BLaER1 treated with 17β-estradiol and CSF1 and Interleukin-3, amounts not matched to agents 10 nM and 100 nM (cell line): ENCODE data around the gene DIPK1A.

Experiments
- H3K27ac ChIP-seq, 11 experiments: shearing (Covaris generic); formaldehyde crosslinking; 2 replicates each; pipeline ENCODE4 v1.8.1; 2022
- H3K27me3 ChIP-seq, 11 experiments: shearing (Covaris generic); formaldehyde crosslinking; 2 replicates each; pipeline ENCODE4 v1.8.1; 2022
- H3K36me3 ChIP-seq, 11 experiments: shearing (Covaris generic); formaldehyde crosslinking; 2 replicates each; pipeline ENCODE4 v1.8.1; 2022
- H3K4me1 ChIP-seq, 10 experiments: shearing (Covaris generic); formaldehyde crosslinking; 2 replicates each; pipeline ENCODE4 v1.8.1; 2022
- H3K4me2 ChIP-seq, 11 experiments: shearing (Covaris generic); formaldehyde crosslinking; 2 replicates each; pipeline ENCODE4 v1.8.1; 2022
- H3K4me3 ChIP-seq, 10 experiments: shearing (Covaris generic); formaldehyde crosslinking; 2 replicates each; pipeline ENCODE4 v1.8.1; 2022
- H3K9ac ChIP-seq, 11 experiments: shearing (Covaris generic); formaldehyde crosslinking; 2 replicates each; pipeline ENCODE4 v1.8.1; 2022
- H3K9me3 ChIP-seq, 11 experiments: shearing (Covaris generic); formaldehyde crosslinking; replicated peaks in 1 of 11; 2 replicates each; pipeline ENCODE4 v1.8.1; 2022
- H4K20me1 ChIP-seq, 11 experiments: shearing (Covaris generic); formaldehyde crosslinking; 2 replicates each; pipeline ENCODE4 v1.8.1; 2022
- Cebpa-rat ChIP-seq, 11 experiments: shearing (Covaris generic); IDR thresholded peaks; 2 replicates each; pipeline ENCODE4 v1.8.1; 2022

The DIPK1A gene

DNA sequence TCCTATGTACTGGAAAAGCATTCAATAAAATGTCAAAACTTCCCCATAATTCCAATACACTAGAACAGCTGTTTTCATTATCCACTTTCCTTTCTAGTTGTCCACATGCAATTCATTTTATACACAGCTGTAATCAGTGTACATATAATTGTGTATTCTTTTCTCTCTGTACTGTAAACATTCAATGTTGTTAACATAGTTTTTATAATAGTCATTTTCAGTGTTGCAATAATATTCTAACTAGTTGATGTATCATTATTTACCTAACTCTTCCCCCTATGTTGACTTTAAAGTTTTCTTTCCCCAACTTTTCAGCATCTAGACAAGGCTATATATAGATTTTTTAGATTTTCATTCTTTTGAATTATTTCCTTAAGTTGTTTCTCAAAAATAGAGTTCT lies 44.4 kb downstream of the DIPK1A start:
- no peak for TF ChIP-seq Cebpa-rat (IDR thresholded peaks at IDR 0.05)
- Histone ChIP-seq H3K4me1 (no peaks in the 10 kb centered on the region), H3K9me3 (peaks cover 0 to 9% (median 0%) of the 10 kb centered on the region in 11 experiments; a peak in 2 of 22 replicates), H3K9ac (no peak overlapping the region), H3K27ac (no peak overlapping the region), H3K4me2 (no peak overlapping the region), H4K20me1 (no peaks in the 10 kb centered on the region), H3K36me3 (no peaks in the 10 kb centered on the region), H3K27me3 (no peaks in the 10 kb centered on the region), H3K4me3 (no peak overlapping the region)

DNA sequence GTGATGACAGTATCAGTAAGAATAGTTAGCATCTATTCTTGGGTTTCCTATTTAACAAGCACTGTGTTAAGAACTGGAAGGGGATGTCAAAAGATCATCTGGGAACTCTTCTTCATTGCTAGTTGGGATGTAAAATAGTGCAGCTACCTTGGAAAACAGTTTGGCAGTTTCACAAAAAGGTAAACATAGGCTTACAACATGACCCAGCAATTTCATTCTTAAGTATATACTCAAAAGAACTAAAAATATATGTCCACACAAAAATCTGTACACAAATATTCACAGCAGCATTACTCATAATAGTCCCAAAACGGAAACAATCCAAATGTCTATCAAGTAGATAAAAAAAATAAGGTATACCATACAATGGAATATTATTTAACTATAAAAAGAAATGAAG lies 45.7 kb downstream of the DIPK1A start:
- H4K20me1 ChIP-seq, result no peaks in the 10 kb centered on the region
- H3K9ac ChIP-seq, result no peak overlapping the region
- H3K4me1 ChIP-seq, result no peaks in the 10 kb centered on the region
- H3K9me3 ChIP-seq, result peaks cover 0 to 5% (median 0%) of the 10 kb centered on the region in 11 experiments; a peak in 2 of 22 replicates
- H3K4me3 ChIP-seq, result no peak overlapping the region
- H3K36me3 ChIP-seq, result no peaks in the 10 kb centered on the region
- H3K27ac ChIP-seq, result no peak overlapping the region
- no peaks in the 10 kb centered on the region for H3K27me3 ChIP-seq
- TF ChIP-seq Cebpa-rat (IDR thresholded peaks at IDR 0.05), result no peak
- H3K4me2 ChIP-seq, result no peak overlapping the region

DNA sequence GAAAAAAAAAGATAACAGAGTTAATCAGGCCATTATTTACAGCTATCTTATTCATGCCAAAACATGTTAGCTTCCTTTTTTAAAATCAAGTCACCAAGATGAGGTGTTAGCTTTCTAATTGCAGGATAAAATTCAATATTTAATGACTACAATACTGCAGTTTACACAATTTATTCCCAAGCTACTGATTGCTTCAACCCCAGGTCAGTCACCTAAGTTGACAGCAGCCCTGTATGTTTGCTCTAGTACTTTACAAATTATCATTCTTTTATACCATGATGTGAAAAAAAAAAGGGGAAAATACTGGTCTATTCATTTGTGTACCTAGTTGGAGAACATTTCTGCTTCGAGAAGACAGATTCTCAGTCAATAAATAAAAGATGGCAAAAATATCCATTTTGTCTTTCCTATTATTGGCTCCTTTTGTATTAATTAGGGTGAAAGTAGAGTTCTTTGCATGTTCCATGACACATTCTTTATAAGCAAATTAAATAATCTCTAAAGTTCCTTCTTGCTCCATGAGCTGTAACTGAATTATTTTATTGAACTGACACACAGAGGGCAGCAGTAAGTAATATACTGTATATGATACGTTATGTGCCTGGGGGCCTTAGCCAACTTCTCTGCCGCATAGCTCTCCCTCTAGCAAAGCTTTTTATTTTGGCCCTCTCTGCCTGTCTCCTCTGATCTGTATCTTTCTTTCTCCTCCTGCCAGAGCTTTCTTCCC lies 48.0 kb downstream of the DIPK1A start:
- H3K4me1 ChIP-seq, result no peaks in the 10 kb centered on the region
- H3K27ac ChIP-seq, result no peak overlapping the region
- H3K4me2 ChIP-seq, result no peak overlapping the region

GRCh38 chr1:92910081-92910480 lies 51.2 kb downstream of the DIPK1A start:
- Histone ChIP-seq H4K20me1 (no peaks in the 10 kb centered on the region), H3K4me3 (no peak overlapping the region), H3K9me3 (peaks cover 6 to 14% (median 10%) of the 10 kb centered on the region in 11 experiments; a peak in 20 of 22 replicates), H3K27me3 (no peaks in the 10 kb centered on the region), H3K9ac (no peak overlapping the region), H3K27ac (no peak overlapping the region), H3K4me2 (no peak overlapping the region), H3K36me3 (0 out of 22 replicates have a peak, but pooled peaks cover 0 to 6% (median 0%) of the 10 kb centered on the region in 11 experiments), H3K4me1 (no peaks in the 10 kb centered on the region)
- no peak for TF ChIP-seq Cebpa-rat (IDR thresholded peaks at IDR 0.05)

More for the DNA sequence above, 48.0 kb downstream of the DIPK1A start:
- no peak overlapping the region for H3K9ac ChIP-seq
- H3K9me3 ChIP-seq, result no peaks in the 10 kb centered on the region
- H3K4me3 ChIP-seq, result no peak overlapping the region
- TF ChIP-seq Cebpa-rat (IDR thresholded peaks at IDR 0.05), result no peak
- no peaks in the 10 kb centered on the region for H3K27me3 ChIP-seq
- H4K20me1 ChIP-seq, result no peaks in the 10 kb centered on the region
- no peaks in the 10 kb centered on the region for H3K36me3 ChIP-seq

GRCh38 chr1:92909321-92909720 lies 51.9 kb downstream of the DIPK1A start:
- Histone ChIP-seq H3K9ac (no peak overlapping the region), H3K4me2 (no peak overlapping the region), H3K36me3 (0 out of 22 replicates have a peak, but pooled peaks cover 0 to 6% (median 0%) of the 10 kb centered on the region in 11 experiments), H3K4me1 (no peaks in the 10 kb centered on the region), H3K9me3 (peaks cover 6 to 14% (median 10%) of the 10 kb centered on the region in 11 experiments; a peak in 20 of 22 replicates), H4K20me1 (no peaks in the 10 kb centered on the region), H3K4me3 (no peak overlapping the region), H3K27me3 (no peaks in the 10 kb centered on the region), H3K27ac (no peak overlapping the region)
- no peak for TF ChIP-seq Cebpa-rat (IDR thresholded peaks at IDR 0.05)

GRCh38 chr1:92907949-92908684 lies 53.1 kb downstream of the DIPK1A start:
- Histone ChIP-seq H3K4me2 (no peak overlapping the region), H3K4me3 (no peak overlapping the region), H3K36me3 (0 out of 22 replicates have a peak, but pooled peaks cover 0 to 6% (median 0%) of the 10 kb centered on the region in 11 experiments), H3K4me1 (no peaks in the 10 kb centered on the region), H3K27ac (no peak overlapping the region), H4K20me1 (no peaks in the 10 kb centered on the region), H3K27me3 (no peaks in the 10 kb centered on the region), H3K9me3 (peaks cover 6 to 14% (median 10%) of the 10 kb centered on the region in 11 experiments; a peak in 20 of 22 replicates), H3K9ac (no peak overlapping the region)
- no peak for TF ChIP-seq Cebpa-rat (IDR thresholded peaks at IDR 0.05)

GRCh38 chr1:92903765-92904164 lies 57.5 kb downstream of the DIPK1A start:
- H3K4me2 ChIP-seq, result no peak overlapping the region

DNA sequence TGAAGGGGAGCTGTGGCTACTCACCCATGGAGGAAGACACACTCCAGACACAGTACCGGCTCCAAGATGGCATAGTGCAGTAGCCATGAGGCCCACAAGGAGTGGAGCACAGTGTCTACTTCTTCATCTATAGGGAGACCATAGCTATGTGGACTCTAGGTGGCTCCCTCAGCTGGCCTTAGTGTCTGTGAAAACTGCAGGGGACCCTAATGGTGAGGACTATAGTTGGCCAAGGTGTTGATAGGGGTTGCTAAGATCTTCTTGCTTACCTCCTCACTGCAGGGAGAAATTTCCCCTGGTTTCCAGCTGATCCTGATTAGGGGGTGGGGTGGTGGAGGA lies 58.9 kb downstream of the DIPK1A start:
- Histone ChIP-seq H3K27ac (no peak overlapping the region), H3K4me3 (no peak overlapping the region), H3K36me3 (0 out of 22 replicates have a peak, but pooled peaks cover 0 to 6% (median 0%) of the 10 kb centered on the region in 11 experiments), H4K20me1 (no peaks in the 10 kb centered on the region), H3K4me2 (no peak overlapping the region), H3K27me3 (no peaks in the 10 kb centered on the region), H3K9ac (no peak overlapping the region), H3K9me3 (peaks cover 14 to 39% (median 27%) of the 10 kb centered on the region in 11 experiments; a peak in 20 of 22 replicates), H3K4me1 (peaks cover 0 to 5% (median 0%) of the 10 kb centered on the region in 10 experiments; a peak in 1 of 20 replicates)
- no peak for TF ChIP-seq Cebpa-rat (IDR thresholded peaks at IDR 0.05)

More at GRCh38 chr1:92903765-92904164, 57.5 kb downstream of the DIPK1A start:
- Histone ChIP-seq H4K20me1 (no peaks in the 10 kb centered on the region), H3K36me3 (0 out of 22 replicates have a peak, but pooled peaks cover 0 to 6% (median 0%) of the 10 kb centered on the region in 11 experiments), H3K27ac (no peak overlapping the region), H3K4me3 (no peak overlapping the region), H3K27me3 (no peaks in the 10 kb centered on the region), H3K9ac (no peak overlapping the region), H3K4me1 (no peaks in the 10 kb centered on the region), H3K9me3 (peaks cover 8 to 32% (median 18%) of the 10 kb centered on the region in 11 experiments; a peak in 20 of 22 replicates)
- no peak for TF ChIP-seq Cebpa-rat (IDR thresholded peaks at IDR 0.05)

GRCh38 chr1:92901699-92902405 lies 59.4 kb downstream of the DIPK1A start:
- Histone ChIP-seq H3K4me1 (peaks cover 0 to 5% (median 0%) of the 10 kb centered on the region in 10 experiments; a peak in 1 of 20 replicates), H3K4me2 (no peak overlapping the region), H3K27ac (no peak overlapping the region), H3K27me3 (no peaks in the 10 kb centered on the region), H3K9ac (no peak overlapping the region), H3K36me3 (0 out of 22 replicates have a peak, but pooled peaks cover 0 to 6% (median 0%) of the 10 kb centered on the region in 11 experiments), H4K20me1 (no peaks in the 10 kb centered on the region), H3K9me3 (peaks cover 14 to 39% (median 27%) of the 10 kb centered on the region in 11 experiments; a peak in 20 of 22 replicates), H3K4me3 (no peak overlapping the region)
- TF ChIP-seq Cebpa-rat (IDR thresholded peaks at IDR 0.05), result no peak
